Mesothelial cell of epicardium (in vitro differentiated cells): Measurements from ENCODE around the gene TPP2. TPM values are rescaled to one million over a fixed set of nuclear protein-coding genes. Genes with fewer than 3 reads are reported as not detected.

Experiments
- DNase-seq, 2 experiments: peaks; one replicate each; pipeline ENCODE4 v3.0.0; 2021; ENCODE audit warnings: low spot score in 2 of 2; ENCODE audit not compliant: unreplicated experiment in 2 of 2
- H3K27ac Mint-ChIP-seq: 2 replicates; pipeline ENCODE4 v1.8.0; 2021; ENCODE audit warnings: mixed read lengths
- H3K27me3 Mint-ChIP-seq: 2 replicates; pipeline ENCODE4 v1.8.0; 2021; ENCODE audit warnings: low read depth, mixed read lengths
- H3K36me3 Mint-ChIP-seq: 2 replicates; pipeline ENCODE4 v1.8.0; 2021; ENCODE audit warnings: mixed read lengths
- H3K4me1 Mint-ChIP-seq: 2 replicates; pipeline ENCODE4 v1.8.0; 2021; ENCODE audit warnings: mixed read lengths
- H3K4me3 Mint-ChIP-seq: 2 replicates; pipeline ENCODE4 v1.8.0; 2021; ENCODE audit warnings: mild to moderate bottlenecking, moderate library complexity, mixed read lengths
- H3K9me3 Mint-ChIP-seq: 2 replicates; pipeline ENCODE4 v1.8.0; 2021; ENCODE audit warnings: mixed read lengths
- CTCF ChIP-seq: fragments of 200-600 bp; sonication (generic); IDR thresholded peaks from one replicate; pipeline ENCODE4 v1.5.0; 2021; ENCODE audit warnings: antibody characterized with exemption; ENCODE audit not compliant: unreplicated experiment
- total RNA-seq: library from RNA; stranded (reverse); gene quantifications from 3 replicates; pipeline ENCODE4 v1.2.1, GENCODE V29; 2021

The TPP2 gene
- total RNA-seq, 1 donor from 2014 or later, result 54.2 TPM

- no peaks in the 10 kb centered on the region for H3K4me1 Mint-ChIP-seq
- no peak for DNase-seq
- H3K27me3 Mint-ChIP-seq, result no peaks in the 10 kb centered on the region
- H3K36me3 Mint-ChIP-seq, result peaks cover 54% of the 10 kb centered on the region
- peaks cover 12% of the 10 kb centered on the region for H3K9me3 Mint-ChIP-seq
- H3K4me3 Mint-ChIP-seq, result no peak overlapping the region
- no peak overlapping the region for H3K27ac Mint-ChIP-seq
- TF ChIP-seq CTCF, result no peak
These were observed 78.3 kb downstream of the TPP2 start for GRCh38 chr13:102675115-102675514.

GRCh38 chr13:102677122-102677521 is 80.3 kb downstream of the TPP2 start:
- peaks cover 7% of the 10 kb centered on the region for H3K9me3 Mint-ChIP-seq
- H3K27ac Mint-ChIP-seq, result no peak overlapping the region
- H3K36me3 Mint-ChIP-seq, result peaks cover 44% of the 10 kb centered on the region
- no peaks in the 10 kb centered on the region for H3K4me1 Mint-ChIP-seq
- H3K27me3 Mint-ChIP-seq, result no peaks in the 10 kb centered on the region
- no peak overlapping the region for H3K4me3 Mint-ChIP-seq
- no peak for DNase-seq
- TF ChIP-seq CTCF, result no peak

GRCh38 chr13:102678339-102679107 is 81.7 kb downstream of the TPP2 start:
- no peak for DNase-seq
- no peak for TF ChIP-seq CTCF
- no peaks in the 10 kb centered on the region for H3K4me1 Mint-ChIP-seq
- no peak overlapping the region for H3K27ac Mint-ChIP-seq
- H3K36me3 Mint-ChIP-seq, result peaks cover 32% of the 10 kb centered on the region
- H3K27me3 Mint-ChIP-seq, result no peaks in the 10 kb centered on the region
- peaks cover 7% of the 10 kb centered on the region for H3K9me3 Mint-ChIP-seq
- H3K4me3 Mint-ChIP-seq, result no peak overlapping the region

GRCh38 chr13:102679449-102680132 is 82.8 kb downstream of the TPP2 start:
- H3K4me1 Mint-ChIP-seq, result no peaks in the 10 kb centered on the region
- no peak for TF ChIP-seq CTCF
- no peak overlapping the region for H3K4me3 Mint-ChIP-seq
- H3K27ac Mint-ChIP-seq, result no peak overlapping the region
- peaks cover 29% of the 10 kb centered on the region for H3K36me3 Mint-ChIP-seq
- no peak for DNase-seq
- H3K9me3 Mint-ChIP-seq, result peaks cover 7% of the 10 kb centered on the region
- H3K27me3 Mint-ChIP-seq, result no peaks in the 10 kb centered on the region

- TF ChIP-seq CTCF, result no peak
- peaks cover 7% of the 10 kb centered on the region for H3K9me3 Mint-ChIP-seq
- no peak overlapping the region for H3K4me3 Mint-ChIP-seq
- no peaks in the 10 kb centered on the region for H3K4me1 Mint-ChIP-seq
- H3K27me3 Mint-ChIP-seq, result no peaks in the 10 kb centered on the region
- no peak for DNase-seq
- H3K27ac Mint-ChIP-seq, result no peak overlapping the region
- H3K36me3 Mint-ChIP-seq, result peaks cover 27% of the 10 kb centered on the region
These were observed 83.4 kb downstream of the TPP2 start for GRCh38 chr13:102680133-102680717.
